ENCODE results near the gene ATP11A. TPM values are rescaled to one million over a fixed set of nuclear protein-coding genes. Genes with fewer than 3 reads are reported as not detected.

Gene ATP11A
- total RNA-seq, 1 experiment from 2014 or later, result 65.3 TPM

DNA sequence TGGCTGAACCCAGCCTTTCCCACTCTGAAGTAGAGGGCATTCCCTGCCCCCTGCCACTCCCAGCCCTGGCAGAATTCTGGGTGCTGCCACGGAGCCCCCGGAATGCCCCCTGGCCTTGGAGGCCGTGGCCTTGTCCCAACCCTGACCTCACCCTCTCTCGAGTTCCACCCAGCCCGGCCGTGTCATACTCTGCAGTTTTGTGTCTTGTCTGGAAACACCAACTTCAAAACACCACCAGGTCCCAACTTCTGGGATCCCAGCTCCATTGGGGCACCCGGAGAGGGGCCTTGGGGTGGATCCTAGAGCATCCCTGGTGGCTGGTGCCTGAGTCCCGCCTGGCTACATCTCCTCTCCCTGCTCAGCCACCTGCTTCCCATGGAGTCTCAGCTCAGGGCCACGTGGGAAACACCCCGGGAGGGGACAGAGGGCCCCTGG, 197.7 kb downstream of the ATP11A start:
- Histone ChIP-seq H3K27me3 (ENCODE audit: insufficient read depth, low read length) (no peaks in the 10 kb centered on the region; the same call in 1 of the 2 replicates), H3K79me1 (ENCODE audit: insufficient read depth, low read depth, low read length, poor library complexity, severe bottlenecking) (no peaks in the 10 kb centered on the region), H2BK5ac (ENCODE audit: insufficient read length, low read length) (no peak overlapping the region), H3K4ac (ENCODE audit: low read depth, low read length) (no peak overlapping the region), H3K9me3 (ENCODE audit: control insufficient read depth, low read depth, low read length) (no peaks in the 10 kb centered on the region), H3K23ac (ENCODE audit: insufficient read length, low read depth, low read length) (no peak overlapping the region), H3T11ph (ENCODE audit: low read length) (no peak overlapping the region), H3K9ac (ENCODE audit: extremely low read depth, insufficient read length, low read length) (no peak overlapping the region), H3K4me1 (ENCODE audit: insufficient read depth, low read length) (peaks cover 7% of the 10 kb centered on the region; the same call in 1 of the 2 replicates), H2BK15ac (ENCODE audit: low read depth, low read length) (no peak overlapping the region), H4K20me1 (ENCODE audit: control insufficient read depth, insufficient read depth, insufficient read length) (no peaks in the 10 kb centered on the region), H3K56ac (ENCODE audit: insufficient read length, low read depth, low read length) (no peak overlapping the region), H2AK5ac (ENCODE audit: insufficient read length, low read length) (no peak overlapping the region), H3K23me2 (ENCODE audit: insufficient read length, low read depth, low read length, poor library complexity, severe bottlenecking) (no peaks in the 10 kb centered on the region), H2BK12ac (ENCODE audit: insufficient read length, low read depth, low read length) (no peak overlapping the region), H2BK120ac (ENCODE audit: low read depth, low read length, poor library complexity, severe bottlenecking) (no peak overlapping the region), H3K14ac (ENCODE audit: insufficient read depth, low read length) (no peak overlapping the region), H3K27ac (ENCODE audit: insufficient read length, low read depth, low read length) (no peak overlapping the region), H2AFZ (ENCODE audit: low read length) (no peak overlapping the region), H4K91ac (ENCODE audit: insufficient read length, low read depth, low read length) (no peak overlapping the region), H3K4me2 (ENCODE audit: insufficient read depth, insufficient read length, low read length) (no peak overlapping the region), H3K79me2 (ENCODE audit: insufficient read depth, low read length) (no peaks in the 10 kb centered on the region), H3K18ac (ENCODE audit: insufficient read length, low read depth, low read length) (no peak overlapping the region), H4K5ac (ENCODE audit: insufficient read length, low read depth, low read length) (no peak overlapping the region), H4K8ac (replicated peaks; ENCODE audit: insufficient read length, low read depth, low read length) (no peak overlapping the region), H2BK20ac (ENCODE audit: low read depth, low read length, poor library complexity, severe bottlenecking) (no peak overlapping the region)
- no peak for DNase-seq
- TF ChIP-seq CTCF (conservative IDR thresholded peaks at IDR 0.05), result no peak
- Mint-ChIP-seq H3K27ac (no peak overlapping the region), H3K9me3 (no peaks in the 10 kb centered on the region), H3K4me3 (peak overlapping the region in 1 of 2 experiments; percentile 20; a peak in 1 of 5 replicates), H3K27me3 (ENCODE audit: low read depth) (peaks cover 48% of the 10 kb centered on the region), H3K4me1 (peaks cover 25 to 45% of the 10 kb centered on the region in 2 experiments), H3K36me3 (ENCODE audit: insufficient read depth in 1 of 3, low read depth in 3 of 3) (peaks cover 0 to 10% (median 0%) of the 10 kb centered on the region in 3 experiments; a peak in 4 of 7 replicates)
- whole genome bisulfite sequencing (ENCODE audit: extremely low coverage, insufficient read length, low lambda C conversion rate), result no CpG with 5 or more reads among the region's 10 CpGs

Measured in H9 (cell line).